ENCODE data around the gene HBZ. TPM values are rescaled to one million over a fixed set of nuclear protein-coding genes. Genes with fewer than 3 reads are reported as not detected.

Gene HBZ
- total RNA-seq, 1 donor from 2014 or later, result 1.0 TPM

GRCh38 chr16:130533-131173, 21.8 kb upstream of the HBZ start:
- H3K4me3 ChIP-seq (ENCODE audit: low read length in 3 of 3), result no peak overlapping the region
- peaks cover 0 to 2% (median 0%) of the 10 kb centered on the region in 3 donors for H3K4me1 ChIP-seq (ENCODE audit: control insufficient read depth in 3 of 3, insufficient read depth in 3 of 3, low read length in 3 of 3)
- H3K36me3 ChIP-seq (ENCODE audit: control insufficient read depth in 3 of 3, insufficient read depth in 3 of 3, low read length in 3 of 3), result peaks cover 0 to 7% (median 3%) of the 10 kb centered on the region in 3 donors
- H3K9me3 ChIP-seq (ENCODE audit: control insufficient read depth in 3 of 3, low read length in 3 of 3), result no peaks in the 10 kb centered on the region
- no peaks in the 10 kb centered on the region for H3K27me3 ChIP-seq (ENCODE audit: control insufficient read depth in 3 of 3, insufficient read depth in 3 of 3, low read length in 3 of 3)
- no peak overlapping the region for H3K9ac ChIP-seq (ENCODE audit: low read depth in 1 of 3, low read length in 3 of 3)
- H3K27ac ChIP-seq (ENCODE audit: low read depth, low read length), result no peak overlapping the region

DNA sequence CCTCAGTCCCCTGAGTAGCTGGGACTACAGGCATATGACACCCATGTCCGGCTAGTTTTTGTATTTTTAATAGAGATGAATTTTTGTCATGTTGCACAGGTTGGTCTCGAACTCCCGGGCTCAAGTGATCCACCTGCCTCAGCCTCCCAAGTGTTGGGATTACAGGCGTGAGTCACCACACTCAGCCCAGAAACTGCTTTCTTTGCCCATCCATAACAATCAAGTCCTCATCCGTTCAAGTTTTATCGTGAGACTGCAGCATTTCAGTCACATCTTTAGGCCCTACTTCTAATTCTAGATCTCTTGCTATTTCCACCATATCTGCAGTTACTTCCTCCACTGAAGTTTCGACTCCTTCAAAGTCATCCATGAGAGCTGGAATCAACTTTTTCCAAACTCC, 20.3 kb upstream of the HBZ start:
- peaks cover 0 to 7% (median 3%) of the 10 kb centered on the region in 3 donors for H3K36me3 ChIP-seq (ENCODE audit: control insufficient read depth in 3 of 3, insufficient read depth in 3 of 3, low read length in 3 of 3)
- no peak overlapping the region for H3K27ac ChIP-seq (ENCODE audit: low read depth, low read length)
- H3K4me3 ChIP-seq (ENCODE audit: low read length in 3 of 3), result no peak overlapping the region
- H3K4me1 ChIP-seq (ENCODE audit: control insufficient read depth in 3 of 3, insufficient read depth in 3 of 3, low read length in 3 of 3), result peaks cover under 1 to 2% (median 1%) of the 10 kb centered on the region in 3 donors
- no peaks in the 10 kb centered on the region for H3K27me3 ChIP-seq (ENCODE audit: control insufficient read depth in 3 of 3, insufficient read depth in 3 of 3, low read length in 3 of 3)
- H3K9me3 ChIP-seq (ENCODE audit: control insufficient read depth in 3 of 3, low read length in 3 of 3), result no peaks in the 10 kb centered on the region
- H3K9ac ChIP-seq (ENCODE audit: low read depth in 1 of 3, low read length in 3 of 3), result no peak overlapping the region

DNA sequence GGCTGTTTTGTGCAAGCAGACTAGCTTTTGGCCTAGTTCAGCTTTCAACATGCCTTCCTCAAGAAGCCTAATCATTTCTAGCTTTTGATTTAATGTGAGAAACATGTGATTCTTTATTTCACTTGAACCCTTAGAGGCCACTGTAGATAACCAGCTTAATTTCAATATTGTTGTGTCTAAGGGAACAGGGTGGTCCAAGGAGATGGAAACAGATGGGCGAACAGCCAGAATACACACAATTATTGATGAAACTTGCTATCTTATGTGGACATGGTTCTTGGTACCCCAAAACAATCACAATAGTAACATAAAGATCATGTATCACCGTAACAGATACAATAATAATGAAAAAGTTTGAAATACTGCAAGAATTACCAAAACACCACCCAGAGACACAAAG, 18.7 kb upstream of the HBZ start:
- Histone ChIP-seq H3K9ac (ENCODE audit: low read depth in 1 of 3, low read length in 3 of 3) (no peak overlapping the region), H3K4me3 (ENCODE audit: low read length in 3 of 3) (no peak overlapping the region), H3K27ac (ENCODE audit: low read depth, low read length) (no peak overlapping the region), H3K36me3 (ENCODE audit: control insufficient read depth in 3 of 3, insufficient read depth in 3 of 3, low read length in 3 of 3) (peaks cover 0 to 7% (median 3%) of the 10 kb centered on the region in 3 donors), H3K9me3 (ENCODE audit: control insufficient read depth in 3 of 3, low read length in 3 of 3) (no peaks in the 10 kb centered on the region), H3K4me1 (ENCODE audit: control insufficient read depth in 3 of 3, insufficient read depth in 3 of 3, low read length in 3 of 3) (peaks cover 4 to 7% (median 7%) of the 10 kb centered on the region in 3 donors), H3K27me3 (ENCODE audit: control insufficient read depth in 3 of 3, insufficient read depth in 3 of 3, low read length in 3 of 3) (no peaks in the 10 kb centered on the region)

- Histone ChIP-seq H3K9me3 (ENCODE audit: control insufficient read depth in 3 of 3, low read length in 3 of 3) (no peaks in the 10 kb centered on the region), H3K36me3 (ENCODE audit: control insufficient read depth in 3 of 3, insufficient read depth in 3 of 3, low read length in 3 of 3) (peaks cover 0 to 2% (median 0%) of the 10 kb centered on the region in 3 donors), H3K4me1 (ENCODE audit: control insufficient read depth in 3 of 3, insufficient read depth in 3 of 3, low read length in 3 of 3) (peaks cover 4 to 7% (median 6%) of the 10 kb centered on the region in 3 donors), H3K27ac (ENCODE audit: low read depth, low read length) (peak overlapping the region; percentile 54), H3K27me3 (ENCODE audit: control insufficient read depth in 3 of 3, insufficient read depth in 3 of 3, low read length in 3 of 3) (no peaks in the 10 kb centered on the region), H3K4me3 (ENCODE audit: low read length in 3 of 3) (peak overlapping the region; percentile 66 to 72 (median 72)), H3K9ac (ENCODE audit: low read depth in 1 of 3, low read length in 3 of 3) (peak overlapping the region; percentile 77 to 84 (median 82))
Measured at GRCh38 chr16:138049-138417, 14.4 kb upstream of the HBZ start.

- peaks cover 0 to 9% (median 4%) of the 10 kb centered on the region in 3 donors for H3K27me3 ChIP-seq (ENCODE audit: control insufficient read depth in 3 of 3, insufficient read depth in 3 of 3, low read length in 3 of 3)
- no peak overlapping the region for H3K4me3 ChIP-seq (ENCODE audit: low read length in 3 of 3)
- H3K4me1 ChIP-seq (ENCODE audit: control insufficient read depth in 3 of 3, insufficient read depth in 3 of 3, low read length in 3 of 3), result peaks cover 4 to 7% (median 6%) of the 10 kb centered on the region in 3 donors
- no peak overlapping the region for H3K27ac ChIP-seq (ENCODE audit: low read depth, low read length)
- no peak overlapping the region for H3K9ac ChIP-seq (ENCODE audit: low read depth in 1 of 3, low read length in 3 of 3)
- H3K9me3 ChIP-seq (ENCODE audit: control insufficient read depth in 3 of 3, low read length in 3 of 3), result no peaks in the 10 kb centered on the region
- H3K36me3 ChIP-seq (ENCODE audit: control insufficient read depth in 3 of 3, insufficient read depth in 3 of 3, low read length in 3 of 3), result no peaks in the 10 kb centered on the region
Measured at GRCh38 chr16:140175-140857, 12.1 kb upstream of the HBZ start.

- Histone ChIP-seq H3K36me3 (ENCODE audit: control insufficient read depth in 3 of 3, insufficient read depth in 3 of 3, low read length in 3 of 3) (no peaks in the 10 kb centered on the region), H3K9me3 (ENCODE audit: control insufficient read depth in 3 of 3, low read length in 3 of 3) (no peaks in the 10 kb centered on the region), H3K27ac (ENCODE audit: low read depth, low read length) (no peak overlapping the region), H3K4me1 (ENCODE audit: control insufficient read depth in 3 of 3, insufficient read depth in 3 of 3, low read length in 3 of 3) (peaks cover 0 to 3% (median 3%) of the 10 kb centered on the region in 3 donors), H3K4me3 (ENCODE audit: low read length in 3 of 3) (no peak overlapping the region), H3K27me3 (ENCODE audit: control insufficient read depth in 3 of 3, insufficient read depth in 3 of 3, low read length in 3 of 3) (peaks cover 0 to 9% (median 4%) of the 10 kb centered on the region in 3 donors), H3K9ac (ENCODE audit: low read depth in 1 of 3, low read length in 3 of 3) (no peak overlapping the region)
Measured at GRCh38 chr16:142405-142967, 10.0 kb upstream of the HBZ start.

- Histone ChIP-seq H3K27me3 (ENCODE audit: control insufficient read depth in 3 of 3, insufficient read depth in 3 of 3, low read length in 3 of 3) (peaks cover 0 to 9% (median 4%) of the 10 kb centered on the region in 3 donors), H3K9ac (ENCODE audit: low read depth in 1 of 3, low read length in 3 of 3) (no peak overlapping the region), H3K9me3 (ENCODE audit: control insufficient read depth in 3 of 3, low read length in 3 of 3) (no peaks in the 10 kb centered on the region), H3K4me3 (ENCODE audit: low read length in 3 of 3) (no peak overlapping the region), H3K4me1 (ENCODE audit: control insufficient read depth in 3 of 3, insufficient read depth in 3 of 3, low read length in 3 of 3) (no peaks in the 10 kb centered on the region), H3K27ac (ENCODE audit: low read depth, low read length) (no peak overlapping the region), H3K36me3 (ENCODE audit: control insufficient read depth in 3 of 3, insufficient read depth in 3 of 3, low read length in 3 of 3) (no peaks in the 10 kb centered on the region)
Measured at GRCh38 chr16:143047-143446, 9.4 kb upstream of the HBZ start.

- no peak overlapping the region for H3K4me3 ChIP-seq (ENCODE audit: low read length in 3 of 3)
- no peaks in the 10 kb centered on the region for H3K4me1 ChIP-seq (ENCODE audit: control insufficient read depth in 3 of 3, insufficient read depth in 3 of 3, low read length in 3 of 3)
- no peak overlapping the region for H3K9ac ChIP-seq (ENCODE audit: low read depth in 1 of 3, low read length in 3 of 3)
- H3K9me3 ChIP-seq (ENCODE audit: control insufficient read depth in 3 of 3, low read length in 3 of 3), result no peaks in the 10 kb centered on the region
- peaks cover under 1 to 11% (median 4%) of the 10 kb centered on the region in 3 donors for H3K27me3 ChIP-seq (ENCODE audit: control insufficient read depth in 3 of 3, insufficient read depth in 3 of 3, low read length in 3 of 3)
- no peak overlapping the region for H3K27ac ChIP-seq (ENCODE audit: low read depth, low read length)
- H3K36me3 ChIP-seq (ENCODE audit: control insufficient read depth in 3 of 3, insufficient read depth in 3 of 3, low read length in 3 of 3), result no peaks in the 10 kb centered on the region
Measured at GRCh38 chr16:143456-143855, 9.0 kb upstream of the HBZ start.

DNA sequence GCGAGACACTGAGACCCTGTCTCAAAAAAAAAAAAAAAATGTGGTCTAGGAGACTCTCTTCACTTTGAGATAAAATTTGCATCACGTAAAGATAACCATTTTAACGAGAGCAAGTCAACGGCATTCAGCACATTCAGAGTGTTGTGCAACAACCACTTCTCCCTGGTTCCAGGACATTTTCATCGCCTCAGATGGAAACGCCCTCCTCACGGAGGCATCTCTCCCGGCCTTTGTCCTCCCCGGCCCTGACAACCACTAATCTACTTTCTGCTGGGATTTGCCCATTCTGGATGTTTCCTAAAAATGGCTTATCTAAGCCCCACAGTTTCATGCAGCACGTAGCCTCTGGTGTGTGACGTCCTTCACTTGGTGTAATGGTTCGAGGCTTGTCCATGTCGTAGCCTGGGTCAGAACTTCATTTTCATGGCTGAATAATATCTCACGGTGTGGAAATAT, 7.6 kb upstream of the HBZ start:
- no peaks in the 10 kb centered on the region for H3K4me1 ChIP-seq (ENCODE audit: control insufficient read depth in 3 of 3, insufficient read depth in 3 of 3, low read length in 3 of 3)
- no peaks in the 10 kb centered on the region for H3K9me3 ChIP-seq (ENCODE audit: control insufficient read depth in 3 of 3, low read length in 3 of 3)
- no peaks in the 10 kb centered on the region for H3K36me3 ChIP-seq (ENCODE audit: control insufficient read depth in 3 of 3, insufficient read depth in 3 of 3, low read length in 3 of 3)
- peaks cover 9 to 19% (median 13%) of the 10 kb centered on the region in 3 donors for H3K27me3 ChIP-seq (ENCODE audit: control insufficient read depth in 3 of 3, insufficient read depth in 3 of 3, low read length in 3 of 3)
- no peak overlapping the region for H3K4me3 ChIP-seq (ENCODE audit: low read length in 3 of 3)
- no peak overlapping the region for H3K9ac ChIP-seq (ENCODE audit: low read depth in 1 of 3, low read length in 3 of 3)
- H3K27ac ChIP-seq (ENCODE audit: low read depth, low read length), result no peak overlapping the region

GRCh38 chr16:146646-147045, 5.8 kb upstream of the HBZ start:
- peaks cover 9 to 19% (median 13%) of the 10 kb centered on the region in 3 donors for H3K27me3 ChIP-seq (ENCODE audit: control insufficient read depth in 3 of 3, insufficient read depth in 3 of 3, low read length in 3 of 3)
- H3K9ac ChIP-seq (ENCODE audit: low read depth in 1 of 3, low read length in 3 of 3), result no peak overlapping the region
- no peak overlapping the region for H3K4me3 ChIP-seq (ENCODE audit: low read length in 3 of 3)
- H3K4me1 ChIP-seq (ENCODE audit: control insufficient read depth in 3 of 3, insufficient read depth in 3 of 3, low read length in 3 of 3), result no peaks in the 10 kb centered on the region
- H3K36me3 ChIP-seq (ENCODE audit: control insufficient read depth in 3 of 3, insufficient read depth in 3 of 3, low read length in 3 of 3), result no peaks in the 10 kb centered on the region
- no peak overlapping the region for H3K27ac ChIP-seq (ENCODE audit: low read depth, low read length)
- no peaks in the 10 kb centered on the region for H3K9me3 ChIP-seq (ENCODE audit: control insufficient read depth in 3 of 3, low read length in 3 of 3)

Data from skeletal muscle tissue (tissue), 4 donors.